ENCODE measurements around the gene MAGEL2. TPM values are rescaled to one million over a fixed set of nuclear protein-coding genes. Genes with fewer than 3 reads are reported as not detected.

Gene MAGEL2
- total RNA-seq, 1 donor from 2014 or later, result 27.1 TPM

GRCh38 chr15:23644829-23645228, 2.8 kb downstream of the MAGEL2 start:
- Mint-ChIP-seq H3K9me3 (ENCODE audit: unreplicated experiment) (peaks cover 10% of the 10 kb centered on the region), H3K4me3 (ENCODE audit: unreplicated experiment) (peak overlapping the region; percentile 65), H3K27me3 (ENCODE audit: unreplicated experiment) (peaks cover 11% of the 10 kb centered on the region), H3K27ac (ENCODE audit: unreplicated experiment) (peak overlapping the region; percentile 72), H3K4me1 (ENCODE audit: low read depth, unreplicated experiment) (peaks cover 30% of the 10 kb centered on the region), H3K36me3 (ENCODE audit: unreplicated experiment) (no peaks in the 10 kb centered on the region)
- DNase-seq, result no peak
- TF ChIP-seq CTCF (IDR thresholded peaks at IDR 0.05; ENCODE audit: partially characterized antibody, unreplicated experiment), result no peak

- Mint-ChIP-seq H3K4me3 (ENCODE audit: unreplicated experiment) (peak overlapping the region; percentile 11), H3K27ac (ENCODE audit: unreplicated experiment) (peak overlapping the region; percentile 68), H3K4me1 (ENCODE audit: low read depth, unreplicated experiment) (peaks cover 37% of the 10 kb centered on the region), H3K9me3 (ENCODE audit: unreplicated experiment) (peaks cover 7% of the 10 kb centered on the region), H3K36me3 (ENCODE audit: unreplicated experiment) (no peaks in the 10 kb centered on the region), H3K27me3 (ENCODE audit: unreplicated experiment) (peaks cover 11% of the 10 kb centered on the region)
- DNase-seq, result peak; percentile 77
- peak; percentile 92 for TF ChIP-seq CTCF (IDR thresholded peaks at IDR 0.05; ENCODE audit: partially characterized antibody, unreplicated experiment)
Observed at GRCh38 chr15:23642413-23643044, 5.1 kb downstream of the MAGEL2 start.

GRCh38 chr15:23634181-23634580, 13.5 kb downstream of the MAGEL2 start:
- Mint-ChIP-seq H3K4me3 (ENCODE audit: unreplicated experiment) (no peak overlapping the region), H3K9me3 (ENCODE audit: unreplicated experiment) (peaks cover 2% of the 10 kb centered on the region), H3K4me1 (ENCODE audit: low read depth, unreplicated experiment) (peaks cover 8% of the 10 kb centered on the region), H3K27ac (ENCODE audit: unreplicated experiment) (no peak overlapping the region), H3K36me3 (ENCODE audit: unreplicated experiment) (no peaks in the 10 kb centered on the region), H3K27me3 (ENCODE audit: unreplicated experiment) (peaks cover 2% of the 10 kb centered on the region)
- no peak for DNase-seq
- TF ChIP-seq CTCF (IDR thresholded peaks at IDR 0.05; ENCODE audit: partially characterized antibody, unreplicated experiment), result no peak

GRCh38 chr15:23629234-23629805, 18.3 kb downstream of the MAGEL2 start:
- Mint-ChIP-seq H3K9me3 (ENCODE audit: unreplicated experiment) (peaks cover 2% of the 10 kb centered on the region), H3K36me3 (ENCODE audit: unreplicated experiment) (no peaks in the 10 kb centered on the region), H3K27me3 (ENCODE audit: unreplicated experiment) (peaks cover 6% of the 10 kb centered on the region), H3K4me1 (ENCODE audit: low read depth, unreplicated experiment) (peaks cover 6% of the 10 kb centered on the region), H3K4me3 (ENCODE audit: unreplicated experiment) (peak overlapping the region; percentile 4), H3K27ac (ENCODE audit: unreplicated experiment) (no peak overlapping the region)
- DNase-seq, result no peak
- TF ChIP-seq CTCF (IDR thresholded peaks at IDR 0.05; ENCODE audit: partially characterized antibody, unreplicated experiment), result peak; percentile 79

GRCh38 chr15:23628612-23629233, 18.9 kb downstream of the MAGEL2 start:
- H3K4me3 Mint-ChIP-seq (ENCODE audit: unreplicated experiment), result peak overlapping the region; percentile 4
- peaks cover 6% of the 10 kb centered on the region for H3K27me3 Mint-ChIP-seq (ENCODE audit: unreplicated experiment)
- H3K36me3 Mint-ChIP-seq (ENCODE audit: unreplicated experiment), result no peaks in the 10 kb centered on the region
- H3K9me3 Mint-ChIP-seq (ENCODE audit: unreplicated experiment), result peaks cover 2% of the 10 kb centered on the region
- DNase-seq, result no peak
- peaks cover 6% of the 10 kb centered on the region for H3K4me1 Mint-ChIP-seq (ENCODE audit: low read depth, unreplicated experiment)
- H3K27ac Mint-ChIP-seq (ENCODE audit: unreplicated experiment), result no peak overlapping the region
- no peak for TF ChIP-seq CTCF (IDR thresholded peaks at IDR 0.05; ENCODE audit: partially characterized antibody, unreplicated experiment)
